Peyer's patch (tissue), 4 donors: ENCODE data around the gene PCDHGA11. TPM values are rescaled to one million over a fixed set of nuclear protein-coding genes. Genes with fewer than 3 reads are reported as not detected.
"Not testable (repeated sequence)": the region's sequence is repeated elsewhere in the genome, so short reads cannot be mapped to it uniquely, and the experiment has no call there.

ENCODE experiments used
- DNase-seq, 3 donors: peaks; one replicate each; pipeline ENCODE4 v3.0.0-alpha.2; 2017 to 2019
- H3K27ac ChIP-seq, 4 donors: fragments of 200-600 bp; sonication (generic); one replicate each; pipeline ENCODE4 v1.5.1; 2016 to 2019
- H3K27me3 ChIP-seq, 2 donors: fragments of 200-600 bp; sonication (generic); one replicate each; pipeline ENCODE4 v1.5.1; 2019
- H3K36me3 ChIP-seq, 3 donors: fragments of 200-600 bp; sonication (generic); one replicate each; pipeline ENCODE4 v1.5.1; 2016 to 2019
- H3K4me1 ChIP-seq, 4 donors: fragments of 200-600 bp; sonication (generic); one replicate each; pipeline ENCODE4 v1.5.1; 2016 to 2019
- H3K4me3 ChIP-seq, 4 donors: fragments of 200-600 bp; sonication (generic); 1 replicate in 3 of 4; 2 replicates in 1 of 4; pipeline ENCODE4 v1.5.1; 2016 to 2019; ENCODE audit warnings: mild to moderate bottlenecking in 1 of 4
- H3K9me3 ChIP-seq, 4 donors: fragments of 200-600 bp; sonication (generic); one replicate each; pipeline ENCODE4 v1.5.1; 2016 to 2019; ENCODE audit warnings: mild to moderate bottlenecking in 1 of 4
- POLR2A ChIP-seq, 2 donors: fragments of 450-650 bp; IDR thresholded peaks; one replicate each; pipeline ENCODE4 v1.5.1; 2017; ENCODE audit warnings: antibody characterized with exemption in 2 of 2, mild to moderate bottlenecking in 2 of 2, moderate library complexity in 2 of 2
- total RNA-seq, 4 donors: library from RNA; depleted of rRNA; stranded (reverse); fragments of >200 nt; gene quantifications; one replicate each; pipeline ENCODE4 v1.1.0, GENCODE V29; 2016
- TF ChIP-seq, protein P1 (sequence below), 6 experiments: fragments of 450-650 bp in 4 of 6; fragments of 200-600 bp in 2 of 6; sonication (generic) in 1 of 6; IDR thresholded peaks; one replicate each; pipeline ENCODE4 v1.5.1; 2017 to 2019; ENCODE audit warnings: antibody characterized with exemption in 6 of 6, mild to moderate bottlenecking in 3 of 6, moderate library complexity in 1 of 6

PCDHGA11 gene
- total RNA-seq, 4 donors from 2014 or later: 1.1 to 5.0 (median 2.4) TPM

GRCh38 chr5:141409598-141410306 is 11.1 kb upstream of the PCDHGA11 start:
- DNase-seq: no peak
- Histone ChIP-seq H3K4me1 (no peaks in the 10 kb centered on the region), H3K9me3 (peaks cover 0 to 75% (median 13%) of the 10 kb centered on the region in 4 donors), H3K4me3 (no peak overlapping the region), H3K27ac (no peak overlapping the region), H3K27me3 (no peaks in the 10 kb centered on the region), H3K36me3 (no peaks in the 10 kb centered on the region)
- TF ChIP-seq POLR2A (IDR thresholded peaks at IDR 0.05): no peak
- TF ChIP-seq, protein P1, sequence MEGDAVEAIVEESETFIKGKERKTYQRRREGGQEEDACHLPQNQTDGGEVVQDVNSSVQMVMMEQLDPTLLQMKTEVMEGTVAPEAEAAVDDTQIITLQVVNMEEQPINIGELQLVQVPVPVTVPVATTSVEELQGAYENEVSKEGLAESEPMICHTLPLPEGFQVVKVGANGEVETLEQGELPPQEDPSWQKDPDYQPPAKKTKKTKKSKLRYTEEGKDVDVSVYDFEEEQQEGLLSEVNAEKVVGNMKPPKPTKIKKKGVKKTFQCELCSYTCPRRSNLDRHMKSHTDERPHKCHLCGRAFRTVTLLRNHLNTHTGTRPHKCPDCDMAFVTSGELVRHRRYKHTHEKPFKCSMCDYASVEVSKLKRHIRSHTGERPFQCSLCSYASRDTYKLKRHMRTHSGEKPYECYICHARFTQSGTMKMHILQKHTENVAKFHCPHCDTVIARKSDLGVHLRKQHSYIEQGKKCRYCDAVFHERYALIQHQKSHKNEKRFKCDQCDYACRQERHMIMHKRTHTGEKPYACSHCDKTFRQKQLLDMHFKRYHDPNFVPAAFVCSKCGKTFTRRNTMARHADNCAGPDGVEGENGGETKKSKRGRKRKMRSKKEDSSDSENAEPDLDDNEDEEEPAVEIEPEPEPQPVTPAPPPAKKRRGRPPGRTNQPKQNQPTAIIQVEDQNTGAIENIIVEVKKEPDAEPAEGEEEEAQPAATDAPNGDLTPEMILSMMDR (IDR thresholded peaks at IDR 0.05): no peak

DNA sequence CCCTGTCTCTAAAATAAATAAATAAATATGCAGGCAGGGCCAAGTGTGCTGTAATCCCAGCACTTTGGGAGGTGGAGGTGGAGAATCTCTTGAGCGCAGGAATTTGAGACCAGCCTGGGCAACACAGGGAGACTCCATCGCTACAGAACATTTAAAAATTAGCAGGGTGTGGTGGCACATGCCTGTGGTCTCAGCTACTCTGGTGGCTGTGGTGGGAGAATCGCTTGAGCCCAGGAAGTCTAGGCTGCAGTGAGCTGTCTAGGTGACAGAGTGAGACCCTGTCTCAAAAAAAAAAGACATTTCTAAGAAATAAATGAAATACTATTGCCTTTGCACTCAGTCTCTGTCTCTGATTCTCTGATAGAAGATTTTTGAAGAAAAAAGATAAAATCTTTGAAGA is 9.3 kb upstream of the PCDHGA11 start:
- Histone ChIP-seq H3K4me1 (no peaks in the 10 kb centered on the region), H3K9me3 (peaks cover 0 to 73% (median 16%) of the 10 kb centered on the region in 4 donors), H3K27me3 (no peaks in the 10 kb centered on the region), H3K27ac (no peak overlapping the region), H3K4me3 (no peak overlapping the region), H3K36me3 (no peaks in the 10 kb centered on the region)
- TF ChIP-seq, protein P1 (IDR thresholded peaks at IDR 0.05): no peak
- no peak for TF ChIP-seq POLR2A (IDR thresholded peaks at IDR 0.05)
- DNase-seq: no peak

GRCh38 chr5:141412854-141413539 is 7.9 kb upstream of the PCDHGA11 start, which contains the start of gene PCDHGA10:
PCDHGA10 (plus strand) TSS chr5:141412987; CDS start chr5:141413176, 189 bp downstream.
- H3K36me3 ChIP-seq: no peaks in the 10 kb centered on the region
- peaks cover 0 to 76% (median 16%) of the 10 kb centered on the region in 4 donors for H3K9me3 ChIP-seq
- H3K27ac ChIP-seq: no peak within 1 kb of the TSS
- no peaks in the 10 kb centered on the region for H3K4me1 ChIP-seq
- TF ChIP-seq POLR2A (IDR thresholded peaks at IDR 0.05): no peak
- TF ChIP-seq, protein P1 (IDR thresholded peaks at IDR 0.05): peak in 4 of 6 experiments; percentile 53 to 64 (median 61)
- peak within 1 kb of the TSS; percentile 24 to 45 (median 36) for H3K4me3 ChIP-seq
- peak in 2 of 3 donors; percentile 57 to 83 for DNase-seq
- H3K27me3 ChIP-seq: no peaks in the 10 kb centered on the region

- peak overlapping the region; percentile 24 to 45 (median 36) for H3K4me3 ChIP-seq
- H3K27me3 ChIP-seq: no peaks in the 10 kb centered on the region
- H3K36me3 ChIP-seq: no peaks in the 10 kb centered on the region
- no peak for TF ChIP-seq POLR2A (IDR thresholded peaks at IDR 0.05)
- TF ChIP-seq, protein P1 (IDR thresholded peaks at IDR 0.05): no peak
- H3K27ac ChIP-seq: no peak overlapping the region
- DNase-seq: no peak
- H3K9me3 ChIP-seq: peaks cover 0 to 76% (median 18%) of the 10 kb centered on the region in 4 donors
- H3K4me1 ChIP-seq: no peaks in the 10 kb centered on the region
Observed at GRCh38 chr5:141413540-141414069, 7.2 kb upstream of the PCDHGA11 start.

GRCh38 chr5:141414548-141415274 is 6.1 kb upstream of the PCDHGA11 start:
- not testable (repeated sequence) for H3K4me1 ChIP-seq, H3K4me3 ChIP-seq, H3K27me3 ChIP-seq, DNase-seq, H3K27ac ChIP-seq, H3K36me3 ChIP-seq
- peaks cover 0 to 76% (median 19%) of the 10 kb centered on the region in 4 donors for H3K9me3 ChIP-seq

DNA sequence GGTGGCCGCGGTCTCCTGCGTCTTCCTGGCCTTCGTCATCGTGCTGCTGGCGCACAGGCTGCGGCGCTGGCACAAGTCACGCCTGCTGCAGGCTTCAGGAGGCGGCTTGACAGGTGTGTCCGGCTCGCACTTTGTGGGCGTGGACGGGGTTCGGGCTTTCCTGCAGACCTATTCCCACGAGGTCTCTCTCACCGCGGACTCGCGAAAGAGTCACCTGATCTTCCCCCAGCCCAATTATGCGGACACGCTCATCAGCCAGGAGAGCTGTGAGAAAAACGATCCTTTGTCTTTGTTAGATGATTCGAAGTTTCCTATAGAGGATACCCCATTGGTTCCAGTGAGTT is 5.6 kb upstream of the PCDHGA11 start:
- H3K4me1 ChIP-seq, H3K4me3 ChIP-seq, H3K27me3 ChIP-seq, H3K36me3 ChIP-seq, DNase-seq, H3K27ac ChIP-seq: not testable (repeated sequence)
- H3K9me3 ChIP-seq: peaks cover 0 to 76% (median 17%) of the 10 kb centered on the region in 4 donors
